ENCODE measurements around the gene SDC3.

Gene SDC3

GRCh38 chr1:30879940-30880677 lies 28.4 kb downstream of the SDC3 start:
- H3K4me3 ChIP-seq (ENCODE audit: low read length), result no peak overlapping the region
- peaks cover 4% of the 10 kb centered on the region for H3K36me3 ChIP-seq (ENCODE audit: control insufficient read depth, insufficient read depth, low read length)
- no peaks in the 10 kb centered on the region for H3K27me3 ChIP-seq (ENCODE audit: control insufficient read depth, insufficient read depth, low read length)
- peak overlapping the region; percentile 82 for H3K27ac ChIP-seq (ENCODE audit: low read depth, low read length)
- no peak overlapping the region for H3K9ac ChIP-seq (ENCODE audit: low read length)
- H3K4me1 ChIP-seq (ENCODE audit: control insufficient read depth, insufficient read depth, low read length), result peaks cover 65% of the 10 kb centered on the region

DNA sequence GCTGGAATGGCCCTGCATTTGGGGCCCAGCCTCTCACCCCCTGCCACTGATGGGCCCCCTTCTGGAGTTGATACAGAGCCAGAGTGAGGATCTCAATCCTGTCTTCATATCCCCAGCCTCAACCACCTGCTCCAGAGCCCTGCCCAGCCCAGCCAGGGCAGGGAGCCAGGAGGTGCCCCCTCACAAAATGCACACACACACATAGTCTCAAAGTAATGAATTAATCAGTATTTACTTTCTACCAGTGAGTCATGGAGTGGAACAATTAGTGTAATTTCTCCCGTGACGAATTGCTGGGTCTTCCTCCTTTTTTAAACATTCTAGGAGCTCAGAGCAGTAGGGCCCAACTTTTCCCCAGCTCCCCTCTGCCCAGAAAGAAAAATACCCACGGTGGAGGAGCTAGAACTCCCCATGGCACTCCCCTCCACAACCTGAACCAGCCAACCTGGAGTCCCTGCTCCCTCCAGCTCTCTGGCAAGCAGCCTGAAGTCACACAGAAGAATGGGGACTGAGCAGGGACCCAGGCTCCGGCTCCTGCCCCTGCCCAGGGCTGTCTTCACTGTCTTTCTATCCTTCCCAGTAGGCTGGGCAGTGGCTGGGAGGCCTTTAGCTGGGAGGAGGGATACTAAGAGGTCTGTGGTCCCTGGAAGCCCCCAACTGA lies 29.3 kb downstream of the SDC3 start:
- Histone ChIP-seq H3K9ac (ENCODE audit: low read length) (no peak overlapping the region), H3K27me3 (ENCODE audit: control insufficient read depth, insufficient read depth, low read length) (no peaks in the 10 kb centered on the region), H3K4me3 (ENCODE audit: low read length) (no peak overlapping the region), H3K4me1 (ENCODE audit: control insufficient read depth, insufficient read depth, low read length) (peaks cover 65% of the 10 kb centered on the region), H3K27ac (ENCODE audit: low read depth, low read length) (peak overlapping the region; percentile 82), H3K36me3 (ENCODE audit: control insufficient read depth, insufficient read depth, low read length) (peaks cover 5% of the 10 kb centered on the region)

DNA sequence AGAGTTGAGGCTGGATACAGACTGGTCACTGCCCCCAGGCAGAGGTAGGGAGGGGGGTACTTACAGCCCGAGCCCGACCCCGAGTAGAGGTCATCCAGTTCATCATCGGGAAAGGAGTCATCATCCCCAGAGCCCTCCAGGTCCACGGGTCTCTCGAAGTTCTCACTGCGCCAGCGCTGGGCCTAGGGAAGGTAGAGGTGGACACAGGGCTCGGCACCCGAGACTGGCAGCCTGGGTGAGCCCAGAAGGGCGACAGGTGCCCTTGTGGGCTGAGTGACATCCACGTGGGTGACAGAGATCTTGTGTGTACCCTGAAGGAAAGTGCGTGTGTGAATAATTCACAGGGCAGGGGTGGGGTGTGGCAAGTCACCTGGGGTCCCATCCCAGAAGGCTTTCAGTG lies 30.0 kb downstream of the SDC3 start:
- Histone ChIP-seq H3K27ac (ENCODE audit: low read depth, low read length) (peak overlapping the region; percentile 82), H3K4me1 (ENCODE audit: control insufficient read depth, insufficient read depth, low read length) (peaks cover 58% of the 10 kb centered on the region), H3K36me3 (ENCODE audit: control insufficient read depth, insufficient read depth, low read length) (peaks cover 12% of the 10 kb centered on the region), H3K4me3 (ENCODE audit: low read length) (no peak overlapping the region), H3K27me3 (ENCODE audit: control insufficient read depth, insufficient read depth, low read length) (no peaks in the 10 kb centered on the region), H3K9ac (ENCODE audit: low read length) (no peak overlapping the region)

DNA sequence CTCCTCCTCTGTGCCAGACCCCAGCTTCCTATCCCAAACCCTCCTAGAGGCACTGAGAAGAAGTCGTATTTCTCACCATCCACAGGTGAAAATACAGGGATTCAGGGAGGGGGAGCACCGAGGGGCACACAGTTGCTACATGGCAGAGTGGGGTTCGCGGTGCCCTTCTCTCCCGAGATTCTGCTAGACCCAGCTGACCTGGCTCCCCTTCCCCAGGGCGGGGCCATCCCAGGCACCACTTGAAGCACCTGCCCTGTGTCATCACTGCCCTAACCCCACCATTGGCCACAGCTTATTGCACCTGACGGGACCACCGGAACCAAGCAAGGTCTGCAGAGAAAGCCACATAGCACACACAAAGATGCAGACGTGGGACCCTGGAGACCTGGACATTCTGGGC lies 30.5 kb downstream of the SDC3 start:
- no peak overlapping the region for H3K4me3 ChIP-seq (ENCODE audit: low read length)
- no peaks in the 10 kb centered on the region for H3K27me3 ChIP-seq (ENCODE audit: control insufficient read depth, insufficient read depth, low read length)
- peak overlapping the region; percentile 82 for H3K27ac ChIP-seq (ENCODE audit: low read depth, low read length)
- H3K36me3 ChIP-seq (ENCODE audit: control insufficient read depth, insufficient read depth, low read length), result peaks cover 16% of the 10 kb centered on the region
- H3K9ac ChIP-seq (ENCODE audit: low read length), result no peak overlapping the region
- H3K4me1 ChIP-seq (ENCODE audit: control insufficient read depth, insufficient read depth, low read length), result peaks cover 53% of the 10 kb centered on the region

- no peak overlapping the region for H3K9ac ChIP-seq (ENCODE audit: low read length)
- peak overlapping the region; percentile 82 for H3K27ac ChIP-seq (ENCODE audit: low read depth, low read length)
- H3K4me3 ChIP-seq (ENCODE audit: low read length), result no peak overlapping the region
- H3K4me1 ChIP-seq (ENCODE audit: control insufficient read depth, insufficient read depth, low read length), result peaks cover 46% of the 10 kb centered on the region
- peaks cover 22% of the 10 kb centered on the region for H3K36me3 ChIP-seq (ENCODE audit: control insufficient read depth, insufficient read depth, low read length)
- H3K27me3 ChIP-seq (ENCODE audit: control insufficient read depth, insufficient read depth, low read length), result no peaks in the 10 kb centered on the region
These were observed 31.2 kb downstream of the SDC3 start for GRCh38 chr1:30877205-30877912.

DNA sequence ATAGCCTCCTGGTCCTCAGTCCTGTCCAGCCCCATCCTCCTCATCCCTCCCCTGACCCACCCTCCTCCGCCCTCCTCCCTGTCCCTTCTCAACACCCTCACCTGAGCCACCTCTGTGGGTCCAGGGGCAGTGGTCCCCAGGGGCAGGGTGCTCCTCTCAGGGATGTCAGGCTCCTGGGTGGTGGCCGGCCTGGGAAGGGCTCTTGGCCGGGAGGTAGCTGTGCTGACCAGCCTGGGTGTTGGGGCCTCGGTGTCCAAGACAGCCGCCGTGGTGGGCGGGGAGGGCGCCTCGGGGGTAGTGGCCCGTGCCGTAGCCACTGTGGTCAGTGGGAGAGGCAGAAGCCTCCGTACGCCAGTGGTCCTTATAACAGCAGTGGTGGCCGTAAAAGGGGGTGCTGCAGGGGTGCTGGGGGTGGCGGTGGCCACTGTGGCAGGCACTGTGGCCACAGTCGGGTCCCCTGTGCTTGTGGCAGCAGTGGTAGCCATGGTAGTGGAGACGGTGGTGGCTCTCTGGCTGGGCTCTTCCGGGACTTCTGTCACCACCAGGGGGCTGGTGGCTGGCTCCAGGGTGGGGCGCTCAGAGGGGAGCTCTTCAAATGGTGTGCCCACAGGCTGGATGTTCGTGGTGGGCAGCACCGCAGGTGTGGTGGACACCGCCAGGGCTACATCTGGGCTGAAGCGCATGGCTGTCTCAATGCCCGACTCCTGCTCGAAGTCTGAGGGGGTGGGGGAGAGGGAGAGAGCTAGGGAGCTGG lies 31.9 kb downstream of the SDC3 start:
- peak overlapping the region; percentile 82 for H3K27ac ChIP-seq (ENCODE audit: low read depth, low read length)
- peaks cover 27% of the 10 kb centered on the region for H3K36me3 ChIP-seq (ENCODE audit: control insufficient read depth, insufficient read depth, low read length)
- H3K27me3 ChIP-seq (ENCODE audit: control insufficient read depth, insufficient read depth, low read length), result no peaks in the 10 kb centered on the region
- no peak overlapping the region for H3K4me3 ChIP-seq (ENCODE audit: low read length)
- H3K9ac ChIP-seq (ENCODE audit: low read length), result no peak overlapping the region
- H3K4me1 ChIP-seq (ENCODE audit: control insufficient read depth, insufficient read depth, low read length), result peaks cover 39% of the 10 kb centered on the region

DNA sequence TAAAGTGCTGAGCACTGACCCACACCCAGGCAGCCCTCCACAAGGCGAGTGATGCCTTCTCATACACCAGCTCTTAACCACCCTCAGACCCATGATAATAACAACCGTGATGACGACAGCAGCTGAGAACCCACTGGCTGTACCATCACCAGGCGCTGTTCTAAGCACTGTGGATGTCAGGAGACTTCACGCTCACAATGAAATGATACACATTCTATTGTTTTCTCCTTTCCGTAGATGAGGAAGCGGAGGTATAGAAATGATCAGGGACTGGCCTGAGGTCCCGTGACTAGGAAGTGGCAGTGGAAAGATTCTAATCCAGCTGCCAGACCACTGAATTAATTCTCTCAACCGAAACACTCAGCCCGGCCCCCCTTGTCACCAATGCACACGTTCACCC lies 32.6 kb downstream of the SDC3 start:
- Histone ChIP-seq H3K4me3 (ENCODE audit: low read length) (no peak overlapping the region), H3K27ac (ENCODE audit: low read depth, low read length) (no peak overlapping the region), H3K27me3 (ENCODE audit: control insufficient read depth, insufficient read depth, low read length) (no peaks in the 10 kb centered on the region), H3K4me1 (ENCODE audit: control insufficient read depth, insufficient read depth, low read length) (peaks cover 38% of the 10 kb centered on the region), H3K36me3 (ENCODE audit: control insufficient read depth, insufficient read depth, low read length) (peaks cover 27% of the 10 kb centered on the region), H3K9ac (ENCODE audit: low read length) (no peak overlapping the region)

- Histone ChIP-seq H3K27ac (ENCODE audit: low read depth, low read length) (no peak overlapping the region), H3K36me3 (ENCODE audit: control insufficient read depth, insufficient read depth, low read length) (peaks cover 27% of the 10 kb centered on the region), H3K4me1 (ENCODE audit: control insufficient read depth, insufficient read depth, low read length) (peaks cover 32% of the 10 kb centered on the region), H3K4me3 (ENCODE audit: low read length) (no peak overlapping the region), H3K9ac (ENCODE audit: low read length) (no peak overlapping the region), H3K27me3 (ENCODE audit: control insufficient read depth, insufficient read depth, low read length) (no peaks in the 10 kb centered on the region)
These were observed 33.4 kb downstream of the SDC3 start for GRCh38 chr1:30875197-30875596.

DNA sequence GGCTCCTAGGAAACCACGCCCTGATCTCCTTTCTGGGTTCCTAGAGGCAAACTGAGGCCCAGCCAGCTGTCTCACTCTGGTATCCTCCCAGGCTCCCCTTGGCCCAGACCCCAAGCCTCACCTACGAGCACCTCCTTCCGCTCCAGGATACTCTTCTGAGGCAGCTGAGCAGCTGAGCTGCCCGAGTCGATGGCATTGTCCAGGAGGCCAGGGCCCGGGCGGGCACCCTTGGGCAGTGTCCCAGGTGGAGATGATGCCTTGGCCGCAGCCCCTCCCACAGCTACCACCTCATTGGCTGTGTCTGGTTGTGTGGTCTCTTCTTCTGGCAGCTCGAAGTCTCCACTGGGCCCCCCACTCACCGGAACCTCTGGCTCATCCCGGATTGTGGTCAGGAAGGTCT lies 34.4 kb downstream of the SDC3 start:
- no peak overlapping the region for H3K4me3 ChIP-seq (ENCODE audit: low read length)
- no peak overlapping the region for H3K27ac ChIP-seq (ENCODE audit: low read depth, low read length)
- H3K36me3 ChIP-seq (ENCODE audit: control insufficient read depth, insufficient read depth, low read length), result peaks cover 27% of the 10 kb centered on the region
- H3K4me1 ChIP-seq (ENCODE audit: control insufficient read depth, insufficient read depth, low read length), result peaks cover 23% of the 10 kb centered on the region
- no peaks in the 10 kb centered on the region for H3K27me3 ChIP-seq (ENCODE audit: control insufficient read depth, insufficient read depth, low read length)
- H3K9ac ChIP-seq (ENCODE audit: low read length), result no peak overlapping the region

GRCh38 chr1:30872948-30873263 lies 35.7 kb downstream of the SDC3 start:
- no peak overlapping the region for H3K27ac ChIP-seq (ENCODE audit: low read depth, low read length)
- H3K36me3 ChIP-seq (ENCODE audit: control insufficient read depth, insufficient read depth, low read length), result peaks cover 27% of the 10 kb centered on the region
- no peaks in the 10 kb centered on the region for H3K27me3 ChIP-seq (ENCODE audit: control insufficient read depth, insufficient read depth, low read length)

GRCh38 chr1:30872033-30872947 lies 36.3 kb downstream of the SDC3 start:
- H3K9ac ChIP-seq (ENCODE audit: low read length), result no peak overlapping the region
- peaks cover 6% of the 10 kb centered on the region for H3K4me1 ChIP-seq (ENCODE audit: control insufficient read depth, insufficient read depth, low read length)
- H3K27ac ChIP-seq (ENCODE audit: low read depth, low read length), result no peak overlapping the region
- H3K36me3 ChIP-seq (ENCODE audit: control insufficient read depth, insufficient read depth, low read length), result peaks cover 27% of the 10 kb centered on the region
- H3K27me3 ChIP-seq (ENCODE audit: control insufficient read depth, insufficient read depth, low read length), result no peaks in the 10 kb centered on the region
- H3K4me3 ChIP-seq (ENCODE audit: low read length), result no peak overlapping the region

More at GRCh38 chr1:30872948-30873263, 35.7 kb downstream of the SDC3 start:
- Histone ChIP-seq H3K9ac (ENCODE audit: low read length) (no peak overlapping the region), H3K4me1 (ENCODE audit: control insufficient read depth, insufficient read depth, low read length) (peaks cover 10% of the 10 kb centered on the region), H3K4me3 (ENCODE audit: low read length) (no peak overlapping the region)
